Measurements from ENCODE around the gene ARHGAP26.
A peak's percentile ranks its signal among the peaks of the same experiment; 100 is the strongest.
"Not testable (repeated sequence)": the region's sequence is repeated elsewhere in the genome, so short reads cannot be mapped to it uniquely, and the experiment has no call there.

The ARHGAP26 gene

DNA sequence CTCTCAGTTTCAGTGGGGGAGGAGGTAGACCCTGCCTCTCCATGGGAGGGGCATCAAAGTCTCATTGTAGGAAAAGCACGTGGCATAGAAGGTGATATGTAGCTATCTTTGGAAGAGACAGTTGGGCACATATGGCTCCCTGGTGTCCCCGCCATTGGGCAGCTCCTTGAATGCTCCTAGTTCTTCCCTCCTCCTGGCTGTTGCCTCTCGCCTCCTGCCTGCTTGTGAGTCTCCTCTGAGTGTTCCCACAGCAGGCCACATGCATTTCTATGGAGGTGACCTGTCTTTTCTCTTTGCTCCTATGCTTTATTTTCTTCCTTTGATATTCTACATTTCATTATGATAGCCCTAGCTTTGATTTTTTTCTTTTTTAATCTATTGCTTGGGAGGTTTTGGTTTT is 138.5 kb downstream of the ARHGAP26 start:
- no peak for DNase-seq

DNA sequence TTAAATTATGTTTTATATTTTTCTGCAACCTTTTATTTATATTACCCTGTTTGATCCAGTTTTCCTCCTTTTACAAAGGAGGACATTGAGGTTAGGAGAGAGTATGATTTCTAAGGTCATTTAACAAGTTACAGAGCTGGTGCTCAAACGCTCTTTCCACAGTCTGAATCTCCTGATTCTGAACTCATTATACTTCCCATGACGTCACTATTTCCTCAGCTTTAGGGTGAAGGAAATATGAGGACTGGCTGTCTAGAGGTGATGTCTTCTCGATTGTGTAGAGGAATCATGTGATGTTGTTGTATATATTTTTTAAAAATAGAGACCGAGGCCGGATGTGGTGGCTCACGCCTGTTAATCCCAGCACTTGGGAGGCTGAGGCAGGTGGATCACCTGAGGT is 140.0 kb downstream of the ARHGAP26 start:
- no peak for DNase-seq

DNA sequence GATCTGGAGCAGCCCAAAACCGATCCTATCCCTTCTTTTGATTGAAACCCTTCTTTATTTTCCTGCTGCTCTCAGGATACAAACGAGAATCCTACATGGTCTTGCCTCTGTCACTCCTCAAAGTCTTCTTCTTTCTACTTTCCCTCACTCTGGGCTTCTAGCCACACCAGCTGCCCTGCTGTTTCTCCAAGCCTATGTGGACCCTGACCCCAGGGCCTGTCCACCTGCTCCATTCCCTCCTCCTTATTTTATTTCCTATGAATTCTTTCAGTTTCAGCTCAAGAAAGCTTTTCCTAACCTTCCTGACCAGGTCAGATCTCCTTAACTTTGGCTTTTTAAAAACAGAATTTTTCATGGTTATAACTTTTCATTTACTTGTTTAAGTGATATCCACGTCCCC is 141.0 kb downstream of the ARHGAP26 start:
- DNase-seq: no peak

DNA sequence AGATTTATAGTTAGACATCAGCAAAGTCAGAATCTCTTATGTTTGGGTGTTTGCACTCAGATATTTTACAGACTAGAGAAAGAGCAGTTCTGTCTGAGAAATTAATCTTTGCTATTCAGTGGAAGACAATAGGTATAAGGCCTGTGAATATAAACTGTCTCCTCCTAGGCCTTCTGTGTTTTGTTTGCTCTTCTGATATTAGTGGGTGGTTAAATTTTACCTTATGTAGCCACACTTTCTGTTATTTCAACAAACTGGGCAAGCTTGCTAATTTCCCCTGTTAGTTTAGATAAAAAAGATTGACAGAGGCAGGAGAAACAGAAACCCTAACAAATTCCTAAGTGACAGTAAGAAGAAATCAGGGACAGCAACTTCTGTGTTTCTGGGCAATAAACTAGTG is 141.6 kb downstream of the ARHGAP26 start:
- no peak for DNase-seq

DNA sequence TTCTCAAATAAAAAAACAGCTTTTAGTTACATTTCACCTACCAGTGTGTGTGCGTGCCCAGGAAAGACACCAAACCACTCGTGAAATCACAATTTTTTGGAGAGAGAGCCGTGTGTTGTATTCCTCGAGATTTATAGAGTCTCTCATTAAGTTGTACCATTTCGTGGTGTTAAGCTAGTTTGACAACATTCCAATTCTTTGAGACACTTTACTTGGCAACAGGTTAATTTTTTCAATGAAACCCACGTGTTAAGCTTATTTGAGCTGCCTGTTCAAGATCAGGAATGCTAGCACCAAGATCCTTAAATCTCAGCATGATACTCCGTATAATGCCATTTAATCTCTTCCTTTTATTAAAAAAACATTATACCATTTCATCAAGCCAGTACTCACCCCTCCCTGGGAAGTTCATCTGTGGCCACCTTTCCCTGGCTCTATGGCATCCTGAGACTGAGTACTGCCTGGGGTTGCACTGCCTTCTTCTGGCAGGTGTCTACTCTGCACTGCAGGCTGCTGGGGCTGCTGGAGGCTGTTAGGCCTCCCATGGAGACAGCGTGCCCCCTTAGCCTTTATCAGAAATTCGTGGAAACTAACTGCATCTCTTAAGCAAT is 143.7 kb downstream of the ARHGAP26 start:
- DNase-seq: no peak

DNA sequence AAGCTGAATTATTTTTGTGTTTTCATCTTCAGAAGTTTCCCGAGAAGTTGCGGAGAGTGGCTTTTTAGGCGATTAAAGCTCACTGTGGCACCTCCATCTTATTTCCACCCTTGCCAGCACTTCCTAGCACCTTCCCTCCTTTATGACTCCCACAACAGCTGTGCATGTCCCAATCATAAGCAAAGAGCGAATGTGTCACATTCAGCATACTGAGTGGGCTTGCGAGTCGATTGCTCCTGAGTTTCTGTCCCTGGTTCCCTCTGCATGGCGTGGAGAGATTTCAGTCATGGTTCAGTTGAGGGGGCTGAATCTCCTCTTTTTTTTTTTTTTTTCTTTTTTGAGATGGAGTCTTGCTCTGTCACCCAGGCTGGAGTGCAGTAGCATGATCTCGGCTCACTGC is 144.9 kb downstream of the ARHGAP26 start:
- no peak for DNase-seq

DNA sequence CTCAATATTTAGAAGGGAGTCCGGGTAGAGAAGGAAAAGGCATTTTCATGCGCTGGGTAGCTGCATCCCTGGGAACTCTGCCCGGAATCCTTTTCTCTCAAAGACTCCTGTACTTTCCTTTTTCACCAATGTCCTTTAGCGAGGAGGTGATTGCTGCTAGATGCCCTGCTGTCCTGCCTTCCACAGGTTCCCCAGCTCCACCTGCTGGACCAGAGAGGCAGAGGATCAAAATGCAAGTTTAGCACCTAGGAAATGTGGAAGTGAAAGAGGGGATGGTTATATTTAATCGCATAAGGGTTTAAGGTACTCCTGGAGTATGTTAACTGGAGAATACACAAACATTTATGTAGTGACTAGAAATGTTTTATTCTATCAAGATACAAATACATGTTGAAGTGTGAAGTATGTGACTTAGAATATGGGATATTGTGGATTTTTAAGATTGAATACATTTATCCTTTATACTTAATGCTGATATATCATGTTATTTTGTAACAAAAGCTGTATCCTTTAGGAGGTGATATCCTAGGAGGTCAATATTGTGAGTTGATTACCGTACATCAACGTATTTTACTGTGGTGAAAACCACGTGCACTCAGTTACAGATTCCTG is 145.7 kb downstream of the ARHGAP26 start:
- peak; percentile 28 for DNase-seq

DNA sequence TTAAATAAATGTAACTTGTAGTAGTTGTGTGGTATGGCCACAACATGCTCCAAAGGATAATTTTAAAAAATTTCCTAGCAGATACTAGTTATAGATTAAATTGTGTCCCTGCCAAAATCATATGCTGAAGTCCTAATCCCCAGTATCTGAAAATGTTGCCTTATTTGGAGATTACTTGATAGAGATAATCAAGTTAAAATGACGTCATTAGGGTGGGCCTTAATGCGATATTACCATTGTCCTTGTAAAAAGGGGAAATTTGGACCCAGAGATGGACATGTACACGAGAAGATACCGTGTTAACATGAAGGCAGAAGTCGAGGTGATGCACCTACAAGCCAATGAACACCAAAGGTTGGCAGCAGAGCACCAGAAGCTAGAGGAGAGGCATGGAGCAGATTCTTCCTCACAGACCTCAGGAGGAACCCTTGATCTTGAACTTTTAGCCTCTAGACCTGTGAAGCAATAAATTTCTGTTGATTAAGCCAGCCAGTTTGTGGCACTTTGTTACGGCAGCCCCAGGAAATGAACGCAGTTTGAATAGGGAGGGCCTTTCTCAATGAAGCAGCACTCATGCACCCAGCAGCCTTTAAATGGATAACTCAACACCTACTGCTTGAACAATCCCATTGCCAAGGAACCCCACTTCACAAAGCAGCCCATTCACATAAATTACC is 148.9 kb downstream of the ARHGAP26 start:
- no peak for DNase-seq

DNA sequence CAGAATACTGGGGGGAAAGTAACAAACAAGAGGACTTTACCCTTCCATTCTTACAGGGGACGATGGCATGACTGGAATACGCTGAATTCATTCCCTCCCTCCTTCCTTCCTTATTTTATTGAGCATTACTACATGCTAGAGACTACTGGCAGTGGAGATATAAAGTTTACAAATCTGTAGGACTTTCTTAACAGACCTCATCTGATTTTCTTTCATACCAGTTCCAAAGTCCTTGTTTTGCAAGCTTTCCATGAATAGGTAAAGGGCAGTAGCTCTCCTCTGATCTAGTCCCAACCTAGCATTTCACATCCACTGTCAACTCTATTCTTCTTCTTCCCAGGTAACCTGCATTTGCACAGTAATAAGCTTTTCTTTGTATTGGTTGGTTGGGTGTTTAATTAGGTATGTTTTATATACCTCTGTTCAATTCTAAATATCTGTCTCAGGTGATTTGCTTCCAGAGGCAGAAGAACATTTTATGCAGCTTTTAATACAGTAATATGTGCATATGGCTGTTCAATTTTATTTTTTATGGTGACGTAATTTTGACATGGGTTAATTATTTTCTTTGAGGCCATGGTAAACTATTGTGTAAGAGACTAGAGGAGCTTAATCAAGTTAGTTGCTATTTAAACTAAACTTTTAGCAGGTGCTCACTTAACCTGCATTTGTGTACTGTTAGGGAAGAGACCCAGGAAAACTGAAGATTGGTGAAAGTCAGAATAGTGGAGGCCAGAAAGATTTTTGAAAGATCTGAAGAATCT is 150.9 kb downstream of the ARHGAP26 start:
- DNase-seq: no peak

DNA sequence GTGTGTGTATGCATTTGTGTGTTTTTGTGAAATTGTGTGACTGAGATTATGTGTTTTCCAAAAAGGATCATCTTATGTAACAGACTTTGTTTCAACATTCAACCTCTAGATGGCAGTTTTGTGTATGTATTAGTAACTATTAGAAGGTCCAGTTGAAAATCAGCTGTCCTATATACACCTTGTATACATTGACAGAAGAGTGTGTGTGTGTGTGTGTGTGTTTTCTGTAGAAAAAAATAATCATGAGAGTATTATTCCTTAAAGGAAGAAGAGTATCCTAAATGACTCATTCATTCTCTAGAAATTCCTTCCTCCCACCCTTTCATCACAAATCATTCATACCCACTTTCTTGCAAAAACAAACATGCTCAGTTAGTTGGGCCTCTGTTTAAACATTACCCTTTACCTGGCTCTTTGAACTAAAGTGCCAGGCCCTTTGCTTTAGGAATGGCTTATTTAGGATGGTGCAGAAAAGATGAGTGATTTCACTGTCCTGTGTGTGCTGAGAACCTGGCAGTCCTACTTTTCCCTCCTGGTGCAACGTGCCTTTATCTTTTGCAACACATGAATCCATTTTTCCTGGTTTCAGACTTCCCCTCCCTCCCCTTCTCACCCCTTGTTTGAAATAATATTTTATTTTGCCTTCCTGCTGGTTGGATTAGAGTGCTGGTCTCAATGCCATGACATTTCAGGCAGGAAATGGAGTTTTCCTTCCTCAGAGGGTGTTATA is 152.2 kb downstream of the ARHGAP26 start:
- peak; percentile 48 for DNase-seq

DNA sequence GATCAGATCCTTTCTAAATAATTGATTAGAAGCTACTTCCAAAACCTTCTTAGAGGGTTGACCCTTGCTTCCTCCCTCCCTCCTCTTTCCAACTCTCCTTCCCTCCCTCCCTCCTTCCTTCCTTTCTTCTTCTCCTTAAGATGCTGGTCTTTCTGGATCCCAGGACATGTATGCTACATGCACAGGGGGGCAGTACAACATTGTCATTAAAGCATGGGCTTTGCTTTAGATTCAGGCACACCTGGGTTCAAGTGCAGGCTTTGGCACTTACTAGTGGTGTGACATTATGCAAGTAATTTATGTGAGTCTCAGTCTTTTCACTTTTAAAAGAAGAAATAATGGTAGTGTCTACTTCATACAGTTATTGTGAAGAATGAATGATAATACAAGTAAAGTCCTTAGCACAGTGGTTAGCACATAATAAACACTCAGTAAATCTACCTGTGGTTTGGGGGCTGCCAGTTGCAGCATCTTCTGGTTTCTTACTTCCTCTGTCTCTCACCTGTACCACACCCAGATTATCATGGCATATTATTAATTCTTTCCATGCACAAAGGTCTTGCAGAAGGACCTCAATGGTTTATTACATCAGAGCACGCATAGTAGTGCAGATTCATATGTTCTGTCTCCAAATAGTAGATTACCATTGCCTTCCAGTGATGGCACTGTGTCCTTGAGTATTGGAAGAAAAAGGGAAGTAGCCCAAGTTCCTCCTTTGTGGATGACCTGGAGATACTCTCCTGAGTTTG is 154.1 kb downstream of the ARHGAP26 start:
- DNase-seq: no peak

DNA sequence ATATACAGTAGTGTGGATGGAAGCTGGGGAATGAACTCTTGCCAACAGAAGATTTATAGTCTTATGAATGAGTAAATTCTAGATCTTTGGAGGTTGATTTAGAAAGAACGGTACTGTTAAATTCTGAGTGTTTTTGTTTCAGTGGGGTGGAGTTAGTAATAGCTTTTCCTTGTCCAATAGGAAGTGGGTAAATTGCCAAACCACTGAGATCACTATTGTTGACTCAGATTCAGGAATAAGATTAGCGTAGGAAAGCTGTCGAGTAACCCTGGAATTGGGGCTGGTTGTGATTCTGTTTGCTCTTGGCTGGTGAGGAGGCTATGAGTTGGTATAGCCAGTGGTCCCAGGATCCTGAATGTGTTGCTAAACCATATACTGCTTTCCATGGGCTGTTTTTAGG is 155.6 kb downstream of the ARHGAP26 start:
- peak; percentile 82 for DNase-seq

DNA sequence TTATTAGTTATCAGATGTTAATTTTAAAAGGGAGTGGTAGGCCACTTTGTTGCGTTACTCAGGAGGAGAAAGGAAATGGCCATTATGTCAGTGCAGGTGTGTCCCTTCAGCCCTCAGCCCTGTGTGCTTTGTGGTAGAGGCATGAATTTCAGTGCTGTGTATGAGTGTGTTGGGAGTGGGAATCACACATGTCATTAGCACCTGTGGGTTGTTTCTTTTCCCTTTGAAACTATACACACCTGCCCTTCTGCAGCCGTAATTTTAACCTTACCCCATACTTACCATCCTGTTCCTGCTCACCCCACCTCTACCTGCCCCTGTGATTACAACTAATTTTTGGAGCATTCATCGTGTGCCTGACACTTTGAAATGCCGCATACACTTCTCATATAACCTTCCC is 156.4 kb downstream of the ARHGAP26 start:
- DNase-seq: no peak

DNA sequence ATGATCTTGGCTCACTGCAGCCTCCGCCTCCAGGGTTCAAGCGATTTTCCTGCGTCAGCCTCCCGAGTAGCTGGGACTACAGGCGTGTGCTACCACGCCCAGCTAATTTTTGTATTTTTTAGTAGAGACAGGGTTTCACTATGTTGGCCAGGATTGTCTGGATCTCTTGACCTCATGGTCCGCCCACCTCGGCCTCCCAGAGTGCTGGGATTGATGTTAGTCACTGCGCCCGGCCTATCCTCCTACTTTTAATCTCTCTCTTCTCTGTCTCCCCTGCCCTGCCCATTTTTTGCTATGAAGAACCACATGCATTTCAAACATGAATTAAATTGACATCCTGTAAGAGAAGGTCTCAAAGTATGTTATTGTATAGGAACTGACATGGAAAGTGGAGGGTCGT is 158.8 kb downstream of the ARHGAP26 start:
- DNase-seq: not testable (repeated sequence)

DNA sequence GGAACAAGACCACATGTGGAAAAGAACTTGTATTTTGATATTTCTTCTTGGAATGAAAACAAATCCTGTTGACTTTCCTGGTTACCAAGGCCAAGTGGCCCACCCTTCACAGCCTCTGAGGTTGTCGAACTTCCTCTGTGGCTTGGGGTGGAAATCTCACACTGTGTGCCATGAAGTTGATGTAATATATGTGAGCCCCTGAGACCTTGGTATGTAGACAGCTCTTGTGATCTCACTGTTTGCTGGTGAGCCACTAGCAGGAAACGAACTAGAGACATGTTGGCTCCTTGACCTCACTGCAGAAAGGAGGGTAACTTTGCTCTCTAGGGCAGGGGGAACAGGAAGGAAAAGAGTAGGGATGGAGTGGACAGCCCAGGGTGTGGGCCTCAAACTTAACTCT is 159.4 kb downstream of the ARHGAP26 start:
- DNase-seq: no peak

DNA sequence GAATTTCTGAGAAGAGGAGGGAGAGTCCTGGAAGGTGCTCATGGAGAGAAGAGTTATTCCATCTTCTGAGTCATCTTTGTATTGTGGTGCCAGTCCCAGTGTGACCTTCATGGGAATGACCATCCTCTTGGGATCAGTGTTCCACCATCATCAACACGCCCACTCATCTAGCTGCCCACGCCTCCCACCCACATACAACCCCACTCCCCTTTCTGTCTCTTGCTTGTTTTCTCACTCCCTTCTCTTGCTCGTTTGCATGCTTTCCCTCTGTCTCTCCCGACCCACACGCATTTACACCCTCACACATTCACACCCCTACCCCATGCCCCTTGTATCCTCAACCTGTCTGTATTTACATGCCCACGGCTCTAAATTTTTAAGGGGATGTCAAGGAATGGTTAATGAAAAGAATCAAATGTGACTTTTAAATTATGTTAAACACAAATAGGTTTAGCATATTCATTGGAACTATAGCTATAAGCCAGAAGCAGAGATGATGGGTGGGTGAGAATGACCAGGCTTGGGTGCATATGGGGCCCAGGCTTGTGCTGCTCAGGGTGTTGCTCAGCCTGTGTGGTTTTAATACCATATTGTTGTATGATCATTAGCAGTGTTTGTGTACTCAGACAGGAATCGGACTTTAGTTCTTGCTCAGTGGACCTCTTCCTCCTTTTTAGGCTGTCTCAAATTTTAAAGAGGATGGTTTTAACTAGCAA is 160.4 kb downstream of the ARHGAP26 start:
- DNase-seq: no peak

DNA sequence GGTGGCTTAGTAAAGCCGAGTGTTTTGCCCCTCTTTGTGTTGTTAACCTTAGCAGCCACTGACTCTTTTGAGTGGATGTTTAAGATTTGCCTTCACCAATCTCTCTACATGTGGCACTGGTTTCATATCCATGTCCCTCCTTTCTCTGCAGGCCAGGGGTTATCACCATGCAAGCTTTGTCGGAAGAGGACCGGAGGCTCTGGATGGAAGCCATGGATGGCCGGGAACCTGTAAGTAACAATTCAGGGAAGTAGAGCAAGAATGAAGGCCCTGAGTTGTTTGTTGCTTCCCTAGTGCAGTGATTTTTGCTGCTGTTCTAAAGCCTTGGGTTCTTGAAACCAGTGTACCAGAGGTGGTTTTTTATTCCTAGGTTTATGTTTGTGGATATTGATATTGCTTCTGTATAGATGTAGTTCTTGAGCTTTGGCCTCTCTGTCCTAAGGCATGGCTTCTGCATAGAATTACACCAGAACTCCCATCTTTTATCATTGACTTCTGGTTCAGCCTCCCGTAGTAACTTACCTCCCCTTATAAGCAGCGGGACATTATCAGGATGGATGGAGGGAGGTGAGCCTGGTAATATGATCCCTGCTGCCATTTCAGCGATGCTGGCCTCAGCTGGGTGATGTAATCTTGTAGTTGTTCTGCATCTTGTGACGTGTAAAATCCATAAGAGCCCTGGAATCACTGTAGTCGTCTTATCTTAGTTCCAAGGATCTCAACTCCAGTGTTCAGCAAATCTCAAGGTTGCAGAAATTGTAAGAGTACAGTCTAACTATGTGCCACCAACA is 161.9 kb downstream of the ARHGAP26 start:
- no peak for DNase-seq

DNA sequence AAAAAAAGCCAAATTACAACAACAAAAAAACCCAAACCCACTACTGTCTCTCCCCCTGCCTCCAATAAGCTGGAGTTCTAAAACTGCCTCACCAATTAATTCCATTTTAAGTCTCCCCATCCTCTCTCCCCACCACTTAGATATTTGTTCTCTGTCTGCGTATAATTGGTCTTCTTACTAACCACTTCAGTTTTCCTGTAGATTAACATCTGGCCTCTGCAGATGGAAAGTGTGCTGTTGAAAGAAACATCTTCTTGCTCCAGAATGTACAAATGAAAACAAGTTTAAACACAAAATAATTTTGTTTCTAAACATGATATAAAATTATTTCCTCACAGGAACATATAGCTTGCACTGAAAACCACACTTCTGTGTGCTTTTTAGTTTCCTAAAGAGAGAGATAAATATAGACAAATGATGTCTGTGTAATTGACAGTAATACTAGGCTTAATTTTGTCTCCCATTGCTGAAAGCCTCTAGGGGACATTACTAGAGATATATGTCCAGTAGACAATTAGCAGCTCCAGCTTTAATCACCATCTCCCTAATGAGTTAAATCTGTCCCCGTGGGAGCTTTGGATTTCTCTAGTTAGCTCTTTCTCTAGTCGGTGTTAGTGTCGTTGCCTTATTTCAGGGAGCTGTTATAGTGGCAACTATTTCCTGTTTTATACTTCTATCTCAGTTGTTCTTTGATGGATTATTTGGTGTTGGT is 164.0 kb downstream of the ARHGAP26 start:
- DNase-seq: no peak

DNA sequence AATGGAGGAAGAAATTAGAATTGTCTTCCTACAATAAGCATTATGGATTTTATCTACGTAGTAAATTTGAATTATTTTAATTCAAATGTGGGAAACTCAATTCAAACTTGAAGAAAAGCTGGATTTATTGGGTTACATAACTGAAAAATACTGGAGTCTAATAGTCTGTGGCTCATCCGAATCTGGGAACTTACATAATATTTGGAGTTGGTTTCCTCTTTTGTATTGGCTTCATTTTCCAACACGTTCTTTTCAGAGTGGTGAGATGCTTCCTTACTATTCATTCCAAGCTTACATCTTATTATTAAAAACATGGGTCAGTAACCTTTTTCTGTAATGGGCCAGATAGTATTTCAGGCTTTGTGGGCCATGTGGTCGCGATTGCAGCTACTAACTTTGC is 164.8 kb downstream of the ARHGAP26 start:
- DNase-seq: no peak

DNA sequence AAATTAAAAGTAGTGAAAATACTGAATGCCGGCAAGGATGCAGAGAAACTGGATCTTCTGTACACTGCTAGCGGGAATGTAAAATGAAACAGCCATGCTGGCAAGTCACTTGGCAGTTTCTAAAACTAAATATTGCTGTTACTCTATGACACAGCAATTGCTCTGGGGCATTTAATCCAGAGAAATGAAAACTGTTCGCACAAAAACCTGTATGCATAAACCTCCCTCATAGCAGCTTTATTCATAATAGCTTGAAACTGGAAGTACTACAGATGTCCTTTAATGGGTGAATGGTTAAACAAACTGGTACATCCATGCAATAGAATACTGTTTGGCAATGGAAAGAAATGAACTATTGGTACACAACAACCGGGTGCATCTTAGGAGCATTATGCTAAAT is 167.2 kb downstream of the ARHGAP26 start:
- DNase-seq: no peak

Measured in EL (cell line).